WI38 (cell line): ENCODE measurements around the gene PKNOX1.
"Not testable (repeated sequence)": the region's sequence is repeated elsewhere in the genome, so short reads cannot be mapped to it uniquely, and the experiment has no call there.

Source experiments
- H3K4me3 ChIP-seq: 2 replicates; pipeline ENCODE4 v1.5.1; 2011; ENCODE audit warnings: low read depth, mild to moderate bottlenecking, control low read depth, low read length

The PKNOX1 gene

GRCh38 chr21:43045165-43045875 is 71.0 kb downstream of the PKNOX1 start:
- H3K4me3 ChIP-seq: not testable (repeated sequence)

DNA sequence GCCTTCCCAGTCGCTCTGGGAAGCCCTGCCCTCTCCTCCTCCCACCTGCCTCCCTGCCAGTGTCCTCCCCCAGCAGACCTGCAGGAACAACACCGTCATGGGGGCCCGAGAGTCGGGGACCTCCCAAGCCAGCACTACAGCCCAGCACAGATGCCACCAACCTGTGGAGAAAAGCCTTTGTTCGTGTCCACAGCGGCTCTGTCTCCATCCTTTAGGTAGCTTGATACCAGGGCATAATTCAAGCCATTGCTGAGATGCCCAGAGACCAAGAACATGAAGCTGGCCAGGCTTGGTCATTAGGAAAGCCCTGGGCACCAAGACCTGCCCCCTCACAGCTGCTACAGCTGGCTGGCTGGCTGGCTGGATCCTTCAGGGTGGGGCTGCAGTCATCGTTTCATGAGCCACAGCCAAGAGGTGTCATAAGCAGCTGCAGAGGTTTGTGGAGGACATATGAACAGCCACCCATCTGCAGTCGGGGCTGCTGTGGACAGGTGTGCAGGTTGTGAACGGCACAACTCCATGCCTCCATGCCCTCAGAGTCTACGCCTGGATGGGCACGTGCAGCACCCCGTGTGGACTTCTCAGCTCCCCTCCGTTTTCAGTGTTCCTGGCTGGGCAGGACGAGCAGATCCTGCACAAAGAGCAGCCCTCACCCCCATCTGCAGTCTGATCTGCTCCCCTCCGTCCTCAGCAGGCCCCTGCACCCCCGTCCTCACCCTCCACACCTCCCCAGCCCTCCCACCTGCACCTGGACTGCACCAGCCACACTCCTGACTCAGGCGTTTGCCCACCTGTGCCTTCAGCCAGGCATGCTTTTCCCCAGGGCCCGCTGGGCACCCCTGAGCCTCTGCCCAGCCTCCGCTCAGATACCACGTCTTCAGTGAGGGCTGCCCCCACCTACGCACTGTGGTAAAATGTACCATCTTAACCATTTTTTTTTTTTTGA is 71.8 kb downstream of the PKNOX1 start:
- not testable (repeated sequence) for H3K4me3 ChIP-seq

DNA sequence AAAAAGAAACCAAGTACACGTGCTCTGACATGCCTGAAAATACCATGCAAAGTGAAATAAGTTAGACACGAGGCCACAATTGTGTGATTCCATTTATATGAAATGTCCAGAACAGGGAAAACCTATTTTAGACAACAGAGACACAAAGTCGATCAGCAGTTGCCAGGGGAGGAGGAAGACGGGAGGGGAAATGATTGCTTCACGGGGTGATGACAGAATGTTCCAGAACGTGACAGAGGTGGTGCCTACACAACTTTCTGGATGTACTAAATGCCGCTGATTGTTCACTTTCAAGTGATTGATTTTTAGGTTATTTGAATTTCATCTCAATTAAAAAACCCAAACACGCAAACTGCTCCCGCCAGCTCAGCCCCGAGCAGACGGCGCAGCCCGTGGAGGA is 78.8 kb downstream of the PKNOX1 start:
- H3K4me3 ChIP-seq: not testable (repeated sequence)

- not testable (repeated sequence) for H3K4me3 ChIP-seq
Observed at GRCh38 chr21:43062955-43063664, 88.7 kb downstream of the PKNOX1 start.

- not testable (repeated sequence) for H3K4me3 ChIP-seq
Observed at GRCh38 chr21:43064265-43064917, 90.0 kb downstream of the PKNOX1 start.

- H3K4me3 ChIP-seq: not testable (repeated sequence)
Observed at GRCh38 chr21:43065991-43066390, 91.6 kb downstream of the PKNOX1 start.

DNA sequence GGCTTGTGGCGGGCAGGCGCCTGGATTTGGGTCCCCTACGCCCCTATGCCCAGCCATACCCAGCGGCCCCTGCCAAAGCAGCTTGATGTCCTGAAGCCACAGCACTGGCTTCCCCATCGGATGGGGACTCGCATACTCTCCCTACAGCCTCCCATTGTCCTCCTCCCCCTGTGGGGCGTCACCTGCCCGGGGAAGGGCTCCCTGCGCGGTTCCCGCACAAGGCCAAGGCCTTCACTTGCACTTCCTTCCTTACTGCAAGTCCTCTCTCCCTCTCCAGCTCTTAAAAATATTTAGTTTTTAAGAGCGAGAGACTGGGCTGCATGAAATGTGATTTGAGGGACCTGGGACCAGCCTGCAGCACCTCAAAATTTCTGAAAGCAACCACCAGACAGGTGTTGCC is 92.3 kb downstream of the PKNOX1 start:
- not testable (repeated sequence) for H3K4me3 ChIP-seq

DNA sequence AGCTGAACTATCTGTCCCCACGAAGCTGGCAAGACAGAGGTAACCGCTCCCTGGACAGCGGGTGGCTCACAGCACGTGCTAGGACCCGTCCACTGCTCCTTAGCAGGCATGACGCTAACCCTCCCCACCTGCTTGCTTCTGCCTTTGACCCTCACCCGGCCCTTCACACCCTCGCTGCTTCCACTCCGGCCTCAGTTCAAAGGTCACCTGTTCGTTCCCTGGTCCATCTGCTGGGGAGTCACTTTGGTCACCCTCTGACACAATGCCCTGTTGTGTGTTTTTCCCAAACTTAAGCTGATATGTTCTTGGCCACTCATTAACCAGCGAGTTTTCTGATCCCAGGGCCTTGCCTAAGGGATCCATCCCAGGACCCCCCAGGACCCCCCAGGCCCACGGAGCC is 93.7 kb downstream of the PKNOX1 start:
- H3K4me3 ChIP-seq: not testable (repeated sequence)

DNA sequence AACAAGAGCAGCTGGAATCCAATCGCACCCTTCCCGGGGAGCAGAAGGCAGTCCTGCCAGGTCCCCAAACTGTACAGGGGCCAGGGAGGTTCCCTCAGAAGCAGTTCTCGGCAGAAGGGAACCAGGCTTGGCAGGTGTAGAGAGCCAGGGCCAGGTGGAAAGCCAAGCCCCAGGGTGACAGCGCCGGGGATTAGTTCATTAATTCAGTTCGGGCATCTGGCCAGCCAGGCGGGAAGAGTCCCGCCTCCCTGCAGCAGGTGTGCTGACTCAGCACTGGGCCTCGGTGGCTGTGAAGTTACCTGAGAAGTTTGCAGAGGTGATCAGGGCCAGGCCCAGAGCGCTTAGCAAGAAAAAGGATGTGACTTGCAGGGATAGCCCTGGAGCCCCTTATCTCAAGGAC is 95.3 kb downstream of the PKNOX1 start:
- H3K4me3 ChIP-seq: not testable (repeated sequence)

DNA sequence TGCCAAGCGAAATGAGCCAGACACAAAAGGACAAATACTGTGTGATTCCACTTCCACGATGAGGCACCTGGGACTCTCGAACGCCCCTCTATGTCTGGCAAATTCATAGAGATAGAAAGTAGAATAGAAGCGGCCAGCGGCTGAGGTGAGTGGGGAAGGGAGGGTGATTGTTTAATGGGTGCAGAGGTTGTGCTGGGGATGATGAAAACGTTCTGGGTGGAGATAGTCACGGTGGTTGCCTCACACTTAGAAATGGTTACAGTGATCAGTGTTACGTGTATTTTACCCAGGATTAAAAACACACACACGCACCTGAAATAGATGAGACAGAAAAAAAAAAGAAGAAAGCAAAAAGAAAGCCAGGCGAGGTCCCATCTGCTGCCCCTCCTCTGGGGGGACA is 98.4 kb downstream of the PKNOX1 start:
- not testable (repeated sequence) for H3K4me3 ChIP-seq

DNA sequence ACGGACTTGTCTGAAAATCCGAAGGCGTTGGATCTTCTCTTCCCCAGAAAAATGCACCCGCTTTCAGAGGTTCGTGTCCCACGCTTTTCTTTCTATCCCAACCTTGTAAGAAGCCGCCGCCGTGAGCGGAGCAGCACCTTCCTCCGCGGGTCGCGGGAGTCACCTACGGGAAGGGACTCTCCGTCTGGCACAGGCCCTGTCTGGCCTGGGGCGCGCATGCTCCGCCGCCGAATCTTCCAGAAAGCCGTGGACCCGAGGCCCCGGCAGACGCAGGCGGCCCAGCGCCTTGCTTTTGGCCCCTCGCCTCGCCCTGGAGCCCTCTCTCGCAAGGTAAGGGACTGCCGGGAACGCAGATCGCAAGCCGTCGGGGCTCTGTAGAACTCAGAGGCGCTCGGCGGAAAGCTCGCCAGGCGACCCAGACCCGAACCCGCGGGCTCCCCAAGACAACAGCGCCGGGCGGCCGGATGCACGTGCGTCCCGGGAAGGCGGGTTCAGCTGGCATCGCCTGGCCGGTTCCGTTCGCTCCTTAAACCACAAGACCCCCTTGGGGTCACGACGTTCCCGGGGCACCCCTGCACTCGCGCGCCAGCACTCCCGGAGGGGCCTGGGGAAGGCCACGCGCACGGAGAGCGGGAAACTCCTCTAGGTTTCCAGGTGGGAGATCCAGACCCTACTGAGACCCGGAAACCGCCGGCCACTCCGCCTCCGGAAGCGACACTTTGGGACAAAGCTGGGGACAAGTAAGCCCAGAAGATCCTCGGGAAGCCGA is 100.2 kb downstream of the PKNOX1 start:
- H3K4me3 ChIP-seq: not testable (repeated sequence)

DNA sequence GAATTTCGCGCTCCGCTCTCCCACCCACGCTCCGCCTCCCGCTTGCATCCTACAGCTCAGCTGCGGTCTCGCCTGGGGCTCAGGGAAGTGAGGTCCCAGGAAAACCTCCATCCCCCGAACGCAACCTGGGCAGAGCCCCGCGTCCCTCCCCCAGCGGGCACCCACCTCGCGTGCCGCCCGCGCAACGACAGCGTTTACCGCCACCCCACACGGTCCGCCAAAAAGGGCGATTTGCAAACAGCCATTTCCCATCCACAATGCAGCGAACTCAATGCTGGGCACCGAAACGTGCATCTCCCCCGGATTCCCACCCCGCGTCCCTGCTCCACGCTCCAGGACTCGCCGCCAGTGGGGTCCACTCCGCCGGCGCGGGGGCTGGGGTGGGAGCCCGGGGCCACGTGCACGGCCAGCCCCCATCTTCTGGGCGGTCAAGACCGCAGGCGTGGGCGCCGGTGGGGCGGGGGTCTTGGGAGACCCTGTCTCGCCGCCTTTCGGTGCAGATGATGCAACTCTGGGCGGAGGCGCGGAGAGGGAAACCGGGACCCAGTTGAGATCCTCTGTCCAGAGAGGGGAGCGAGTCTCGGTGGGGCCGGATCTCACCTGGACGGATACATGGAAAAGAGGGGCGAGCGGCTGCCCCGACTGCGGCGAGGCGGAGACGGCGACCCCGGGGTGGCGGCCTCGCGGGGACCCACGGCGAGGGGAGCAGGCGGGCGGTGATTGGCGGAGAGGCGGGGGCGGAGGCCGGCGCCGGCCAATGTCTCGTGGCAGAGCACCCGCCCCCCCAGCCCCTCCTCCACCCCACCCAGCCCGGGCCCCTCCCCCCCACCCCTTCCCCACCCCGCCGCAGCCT is 101.0 kb downstream of the PKNOX1 start, which contains the start of gene CBS:
TSS of gene CBS (minus strand) at position 666 of the 853 bp plus-strand sequence. CDS start 3,642 bp downstream, outside the sequence.
- not testable (repeated sequence) for H3K4me3 ChIP-seq

DNA sequence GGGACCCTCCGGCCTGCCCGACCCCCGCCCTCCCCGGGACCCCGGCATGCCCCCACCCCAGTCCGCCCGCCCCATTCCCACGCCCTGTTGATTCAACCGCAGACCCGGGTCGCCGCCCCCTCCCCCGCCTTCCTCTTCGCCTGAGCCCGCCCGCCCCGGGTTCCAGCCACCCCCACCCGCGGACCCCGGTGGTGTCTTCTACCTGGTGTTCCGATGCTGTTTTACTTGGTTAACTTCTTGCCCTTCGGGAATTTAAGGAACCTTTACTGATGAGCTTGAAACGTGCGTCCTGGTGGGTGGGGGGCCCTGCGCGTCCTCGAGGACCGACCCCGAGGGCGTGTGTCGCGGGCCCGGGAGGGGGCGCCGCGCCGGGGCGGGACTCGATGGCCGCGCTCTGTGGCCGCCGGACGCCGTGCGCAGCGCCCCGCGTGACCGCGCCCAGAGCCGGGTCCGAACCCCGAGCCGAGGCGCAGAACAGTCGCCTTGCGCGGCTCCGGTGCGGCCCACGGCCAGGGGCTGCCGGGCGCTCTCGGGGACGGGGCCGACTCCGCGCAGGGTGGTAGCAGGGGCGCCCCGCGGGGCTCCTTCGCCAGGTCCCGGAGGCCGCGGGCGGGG is 101.8 kb downstream of the PKNOX1 start:
- not testable (repeated sequence) for H3K4me3 ChIP-seq

- H3K4me3 ChIP-seq: not testable (repeated sequence)
Observed at GRCh38 chr21:43076643-43077042, 102.3 kb downstream of the PKNOX1 start.

GRCh38 chr21:43082587-43083300 is 108.4 kb downstream of the PKNOX1 start:
- H3K4me3 ChIP-seq: not testable (repeated sequence)
